ENCODE results near the gene ST6GALNAC6. TPM values are rescaled to one million over a fixed set of nuclear protein-coding genes. Genes with fewer than 3 reads are reported as not detected.
"Not testable (repeated sequence)": the region's sequence is repeated elsewhere in the genome, so short reads cannot be mapped to it uniquely, and the experiment has no call there.

ST6GALNAC6 gene
- total RNA-seq, 1 donor from 2014 or later = 35.2 TPM

DNA sequence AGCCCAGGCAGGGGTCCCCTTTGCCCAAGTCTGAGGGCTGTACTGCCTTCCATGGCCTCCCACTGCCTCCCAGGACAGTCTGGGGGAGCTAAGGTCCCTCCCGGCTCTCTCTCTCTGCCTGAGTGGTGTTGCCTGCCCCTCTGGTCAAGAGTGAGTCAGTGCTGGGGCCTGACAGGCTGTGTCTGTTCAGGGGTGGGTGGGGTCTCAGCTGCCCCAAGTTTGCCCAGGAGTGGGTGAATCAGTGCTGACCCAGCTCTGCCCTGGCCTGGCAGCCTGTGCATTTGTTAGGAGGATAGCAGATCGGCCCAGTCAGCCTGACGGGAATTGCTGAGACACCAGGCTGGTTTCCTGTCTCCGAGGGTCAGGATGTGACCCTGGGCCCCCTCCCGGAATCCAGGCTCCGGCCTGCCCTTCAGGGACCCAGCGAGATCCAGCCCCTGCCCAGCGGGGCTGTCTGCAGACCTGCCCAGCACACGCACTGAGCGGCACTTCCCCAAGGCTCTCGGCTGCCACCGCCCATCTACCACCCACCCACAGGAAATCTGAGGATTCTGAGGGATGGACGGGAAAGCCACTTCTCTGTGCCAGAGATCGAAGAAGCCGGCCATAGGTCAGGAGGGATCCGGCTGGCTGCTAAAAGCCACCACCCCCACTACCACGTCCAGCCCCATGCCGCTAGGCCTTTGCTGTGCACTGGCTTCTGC is 60.9 kb downstream of the ST6GALNAC6 start:
- DNase-seq (ENCODE audit: low spot score) = peak; percentile 72
- ATAC-seq = peak; percentile 87

DNA sequence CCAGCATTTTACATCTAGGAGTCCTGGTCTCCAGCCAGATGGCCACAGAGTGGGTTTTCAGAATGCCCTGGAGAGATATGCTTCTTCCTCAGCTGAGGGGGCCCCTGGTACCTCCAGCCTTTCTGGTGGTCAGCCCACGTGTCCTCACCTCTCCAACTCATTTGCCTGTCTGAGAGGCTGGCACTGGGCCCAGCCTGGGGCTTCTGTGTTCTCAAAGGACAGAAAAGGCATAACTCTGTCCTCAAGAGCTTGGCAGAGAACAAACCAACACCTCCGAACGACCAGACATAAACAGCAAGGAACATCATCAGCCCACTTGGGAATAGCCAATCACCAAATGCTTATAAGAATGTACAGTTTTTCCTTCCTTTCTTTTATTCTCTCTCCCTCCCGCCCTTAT is 62.1 kb downstream of the ST6GALNAC6 start:
- no peak for DNase-seq (ENCODE audit: low spot score)
- no peak for ATAC-seq

- not testable (repeated sequence) for ATAC-seq; DNase-seq (ENCODE audit: low spot score)
Observed at GRCh38 chr9:127836561-127836960, 62.8 kb downstream of the ST6GALNAC6 start.

DNA sequence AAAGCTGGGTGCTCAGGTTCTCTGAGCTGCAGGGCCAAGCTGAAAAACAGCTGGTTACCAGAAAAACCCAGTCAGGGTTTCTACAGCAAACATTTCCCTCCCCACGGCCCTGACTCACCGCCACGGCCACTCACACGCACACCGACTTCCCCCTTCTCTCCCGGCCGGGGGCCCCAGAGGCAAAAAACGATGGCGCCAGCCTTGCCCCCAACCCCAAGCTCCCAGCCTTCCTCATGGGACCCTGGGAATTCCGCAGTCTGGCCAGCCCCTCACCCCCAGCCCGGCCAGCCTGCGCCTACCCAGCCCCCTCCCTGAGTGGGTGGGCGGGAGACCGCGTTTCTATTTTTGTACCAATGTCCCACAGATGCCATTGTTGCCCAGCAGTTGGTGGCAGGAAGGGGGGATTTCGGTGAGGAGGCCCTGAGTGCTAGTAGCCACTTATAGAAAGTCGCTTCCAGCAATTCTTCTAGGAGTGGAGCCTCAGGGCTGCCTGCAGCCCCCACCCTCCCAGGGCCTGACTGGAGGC is 63.3 kb downstream of the ST6GALNAC6 start:
- DNase-seq (ENCODE audit: low spot score) = no peak
- no peak for ATAC-seq

Other genes with a start within 250 kb of the ST6GALNAC6 start
- not detected for gene CFAP157, start 192.6 kb downstream of the ST6GALNAC6 start, total RNA-seq
- gene PTRH1, start 183.9 kb downstream of the ST6GALNAC6 start, total RNA-seq = 10.8 TPM
- not detected for gene TTC16, start 183.5 kb downstream of the ST6GALNAC6 start, total RNA-seq
- 7.4 TPM for gene TOR2A, start 164.3 kb downstream of the ST6GALNAC6 start, total RNA-seq
- gene SH2D3C, start 120.9 kb downstream of the ST6GALNAC6 start, total RNA-seq = 3.4 TPM
- gene CDK9, start 113.6 kb downstream of the ST6GALNAC6 start, total RNA-seq = 55.5 TPM
- 82.9 TPM for gene FPGS, start 96.7 kb downstream of the ST6GALNAC6 start, total RNA-seq
- 34.1 TPM for gene ENG, start 44.9 kb downstream of the ST6GALNAC6 start, total RNA-seq
- 42.6 TPM for gene AK1, start 21.9 kb downstream of the ST6GALNAC6 start, total RNA-seq
- gene ST6GALNAC4, start 17.4 kb upstream of the ST6GALNAC6 start, total RNA-seq = 5.9 TPM
- 0.40 TPM for gene PIP5KL1, start 31.2 kb upstream of the ST6GALNAC6 start, total RNA-seq
- gene DPM2, start 38.3 kb upstream of the ST6GALNAC6 start, total RNA-seq = 12.4 TPM
- 42.5 TPM for gene EEIG1, start 81.4 kb upstream of the ST6GALNAC6 start, total RNA-seq
- gene NAIF1, start 167.7 kb upstream of the ST6GALNAC6 start, total RNA-seq = 6.3 TPM
- 76.9 TPM for gene SLC25A25, start 168.6 kb upstream of the ST6GALNAC6 start, total RNA-seq
- 35.8 TPM for gene PTGES2, start 228.1 kb upstream of the ST6GALNAC6 start, total RNA-seq
- gene LCN2, start 249.8 kb upstream of the ST6GALNAC6 start, total RNA-seq = 2.7 TPM